H1 (cell line): Measurements from ENCODE around the gene DLL4. TPM values are rescaled to one million over a fixed set of nuclear protein-coding genes. Genes with fewer than 3 reads are reported as not detected.
A peak's percentile ranks its signal among the peaks of the same experiment; 100 is the strongest.

ENCODE experiments used
- CTCF ChIA-PET: fragments of 300-600 bp; sonication (Branson Sonifier 250); formaldehyde crosslinking; loops from one replicate; lab custom pipeline; 2021; ENCODE audit not compliant: partially characterized antibody; lab: Charles Lee
- POLR2A ChIA-PET: fragments of 300-600 bp; sonication (Branson Sonifier 250); formaldehyde crosslinking; loops from one replicate; lab custom pipeline; 2021; ENCODE audit warnings: inconsistent platforms; ENCODE audit not compliant: partially characterized antibody; lab: Charles Lee
- DNase-seq, 2 experiments: peaks; one replicate each; pipeline versions ENCODE4 v3.0.0 to v3.0.0-alpha.2; 2010 to 2022; ENCODE audit warnings: low spot score in 2 of 2, low read depth in 1 of 2, mixed read lengths in 1 of 2
- FAIRE-seq: peaks from 2 replicates; lab custom pipeline; 2011; peaks lifted over from hg19 to GRCh38; lab: Jason Lieb, UNC
- H2AFZ ChIP-seq: 2 replicates; pipeline ENCODE4 v1.8.1; 2012; ENCODE audit warnings: low read length, inconsistent platforms
- H2AK5ac ChIP-seq: 2 replicates; pipeline ENCODE4 v1.6.1; 2013; ENCODE audit warnings: low read depth, low read length
- H2BK120ac ChIP-seq: replicated peaks from 2 replicates; pipeline ENCODE3; 2013; ENCODE audit warnings: low read depth, low read length, inconsistent platforms
- H2BK12ac ChIP-seq: 2 replicates; pipeline ENCODE4 v1.6.1; 2013; ENCODE audit warnings: low read depth, low read length
- H2BK15ac ChIP-seq: 2 replicates; pipeline ENCODE4 v1.6.1; 2013; ENCODE audit warnings: low read length
- H2BK20ac ChIP-seq: 2 replicates; pipeline ENCODE4 v1.6.1; 2013; ENCODE audit warnings: low read length
- H2BK5ac ChIP-seq: 2 replicates; pipeline ENCODE4 v1.6.1; 2013; ENCODE audit warnings: low read depth, low read length
- H3K14ac ChIP-seq: 2 replicates; pipeline ENCODE4 v1.6.1; 2013; ENCODE audit warnings: inconsistent platforms; ENCODE audit not compliant: insufficient read length
- H3K18ac ChIP-seq: 2 replicates; pipeline ENCODE4 v1.6.1; 2013; ENCODE audit warnings: low read length; ENCODE audit errors: extremely low read depth
- H3K23ac ChIP-seq: 2 replicates; pipeline ENCODE4 v1.6.1; 2013; ENCODE audit warnings: inconsistent platforms; ENCODE audit not compliant: insufficient read length
- H3K23me2 ChIP-seq: 2 replicates; pipeline ENCODE4 v1.6.1; 2013; ENCODE audit warnings: low read depth, low read length
- H3K27ac ChIP-seq: 2 replicates; pipeline ENCODE4 v1.6.1; 2011; ENCODE audit warnings: low read depth, low read length, inconsistent platforms
- H3K27me3 ChIP-seq, 4 experiments: replicated peaks in 1 of 4; 1 replicate in 1 of 4; 2 replicates in 3 of 4; pipeline versions ENCODE4 v1.6.1 to v1.8.1; 2011 to 2013; ENCODE audit warnings: low read length in 3 of 4, mild to moderate bottlenecking in 3 of 4, inconsistent platforms in 2 of 4, mixed read lengths in 2 of 4, moderate library complexity in 1 of 4; ENCODE audit not compliant: control insufficient read depth in 3 of 4, insufficient read depth in 3 of 4; ENCODE audit errors: extremely low read depth in 1 of 4
- H3K36me3 ChIP-seq, 4 experiments: 2 replicates each; pipeline versions ENCODE4 v1.6.1 to v1.8.1; 2011 to 2013; ENCODE audit warnings: mild to moderate bottlenecking in 4 of 4, low read length in 3 of 4, moderate library complexity in 2 of 4, control low read depth in 1 of 4, inconsistent platforms in 1 of 4; ENCODE audit not compliant: insufficient read depth in 4 of 4, control insufficient read depth in 2 of 4
- H3K4ac ChIP-seq: replicated peaks from 2 replicates; pipeline ENCODE3; 2013; ENCODE audit warnings: low read length, low read depth, mixed read lengths, inconsistent platforms; ENCODE audit not compliant: insufficient read length
- H3K4me1 ChIP-seq, 4 experiments: replicated peaks in 1 of 4; 1 replicate in 1 of 4; 2 replicates in 3 of 4; pipeline versions ENCODE4 v1.6.1 to v1.8.1; 2011 to 2013; ENCODE audit warnings: low read length in 3 of 4, inconsistent platforms in 2 of 4, mixed read lengths in 1 of 4; ENCODE audit not compliant: insufficient read depth in 4 of 4, control insufficient read depth in 3 of 4
- H3K4me2 ChIP-seq, 2 experiments: 2 replicates each; pipeline versions ENCODE4 v1.6.1 to v1.8.1; 2011 to 2013; ENCODE audit warnings: low read depth in 2 of 2, low read length in 2 of 2, control low read depth in 1 of 2, inconsistent platforms in 1 of 2, mild to moderate bottlenecking in 1 of 2; ENCODE audit not compliant: insufficient read depth in 1 of 2
- H3K4me3 ChIP-seq, 4 experiments: fragments of 200-600, 300-600 bp in 1 of 4; sonication (generic), shearing (Covaris generic), sonication (Bioruptor Twin) in 1 of 4; 2 replicates each; pipeline versions ENCODE4 v1.5.1 to v1.8.1; 2011 to 2016; ENCODE audit warnings: low read length in 4 of 4, low read depth in 3 of 4, control low read depth in 2 of 4, inconsistent platforms in 2 of 4, mild to moderate bottlenecking in 2 of 4, mixed read lengths in 1 of 4, moderate library complexity in 1 of 4; ENCODE audit not compliant: insufficient read depth in 2 of 4; ENCODE audit errors: extremely low read depth in 1 of 4
- H3K56ac ChIP-seq: replicated peaks from 2 replicates; pipeline ENCODE3; 2013; ENCODE audit warnings: low read depth, mild to moderate bottlenecking, mixed read lengths, low read length, inconsistent platforms; ENCODE audit not compliant: insufficient read length
- H3K79me1 ChIP-seq: 2 replicates; pipeline ENCODE4 v1.6.1; 2013; ENCODE audit warnings: low read depth, low read length, control low read depth
- H3K79me2 ChIP-seq, 2 experiments: 2 replicates each; pipeline versions ENCODE4 v1.6.1 to v1.8.1; 2012 to 2013; ENCODE audit warnings: low read length in 2 of 2, mild to moderate bottlenecking in 2 of 2, inconsistent platforms in 1 of 2; ENCODE audit not compliant: insufficient read depth in 2 of 2, control insufficient read depth in 1 of 2
- H3K9ac ChIP-seq, 4 experiments: replicated peaks in 1 of 4; 1 replicate in 1 of 4; 2 replicates in 3 of 4; pipeline versions ENCODE4 v1.6.1 to v1.8.1; 2011 to 2013; ENCODE audit warnings: low read depth in 3 of 4, low read length in 3 of 4, control low read depth in 2 of 4, mild to moderate bottlenecking in 2 of 4, moderate library complexity in 2 of 4, inconsistent platforms in 1 of 4; ENCODE audit errors: extremely low read depth in 1 of 4
- H3K9me3 ChIP-seq, 2 experiments: 2 replicates each; pipeline versions ENCODE4 v1.6.1 to v1.8.1; 2012 to 2013; ENCODE audit warnings: mild to moderate bottlenecking in 2 of 2, moderate library complexity in 2 of 2, control low read depth in 1 of 2, inconsistent platforms in 1 of 2, low read depth in 1 of 2, low read length in 1 of 2, mixed read lengths in 1 of 2; ENCODE audit not compliant: insufficient read depth in 2 of 2
- H4K20me1 ChIP-seq, 2 experiments: replicated peaks in 1 of 2; 2 replicates each; pipeline versions ENCODE3 to v1.8.1; 2011 to 2013; ENCODE audit warnings: inconsistent platforms in 2 of 2, low read length in 2 of 2, mild to moderate bottlenecking in 1 of 2; ENCODE audit not compliant: insufficient read depth in 2 of 2, control insufficient read depth in 1 of 2
- H4K5ac ChIP-seq: 2 replicates; pipeline ENCODE4 v1.6.1; 2013; ENCODE audit warnings: low read length, low read depth, mixed read lengths, inconsistent platforms; ENCODE audit not compliant: insufficient read length
- H4K8ac ChIP-seq: 2 replicates; pipeline ENCODE4 v1.8.0; 2013; ENCODE audit warnings: mild to moderate bottlenecking, moderate library complexity, low read length, inconsistent platforms; ENCODE audit not compliant: insufficient read depth; ENCODE audit errors: extremely low read depth
- H4K91ac ChIP-seq: replicated peaks from 2 replicates; pipeline ENCODE3; 2013; ENCODE audit warnings: low read length, mixed read lengths, inconsistent platforms; ENCODE audit not compliant: insufficient read length
- BRCA1 ChIP-seq: IDR thresholded peaks from 2 replicates; pipeline ENCODE4 v1.6.1; 2012; ENCODE audit warnings: low read depth, low read length, improper control_type of control experiment
- EZH2 ChIP-seq: fragments of 200-600 bp; sonication (generic); IDR thresholded peaks from 2 replicates; pipeline ENCODE4 v1.7.1; 2012; ENCODE audit warnings: low read depth, mild to moderate bottlenecking, moderate library complexity, low read length, inconsistent platforms; ENCODE audit not compliant: severe bottlenecking
- NRF1 ChIP-seq: IDR thresholded peaks from 2 replicates; pipeline ENCODE4 v1.6.1; 2011; ENCODE audit warnings: mild to moderate bottlenecking, low read depth, low read length, improper control_type of control experiment
- POU5F1 ChIP-seq: IDR thresholded peaks from 2 replicates; pipeline ENCODE4 v1.6.1; 2011; ENCODE audit warnings: low read depth, mild to moderate bottlenecking, low read length, moderate library complexity
- YY1 ChIP-seq: IDR thresholded peaks from 2 replicates; pipeline ENCODE4 v1.6.1; 2011; ENCODE audit warnings: low read depth, mild to moderate bottlenecking, low read length
- WGBS, 2 experiments: shearing (Covaris generic) in 1 of 2; methylation state at CpG; one replicate each; pipeline versions ENCODE4 v1.1.6 to v1.1.7; 2013 to 2015; ENCODE audit warnings: low lambda C conversion rate in 2 of 2, mixed read lengths in 2 of 2, inconsistent platforms in 1 of 2, low coverage in 1 of 2, missing lambda C conversion rate in 1 of 2; ENCODE audit not compliant: insufficient replicate concordance in 2 of 2, insufficient coverage in 1 of 2, insufficient read length in 1 of 2; ENCODE audit errors: extremely low coverage in 1 of 2, missing lambda C conversion rate in 1 of 2; 5-methylcytosine and 5-hydroxymethylcytosine counted together
- polyA plus RNA-seq, 7 experiments: library from polyadenylated mRNA; depleted of rRNA in 3 of 7; stranded (reverse) in 5 of 7; unstranded in 2 of 7; fragments of >200 nt in 5 of 7; fragments of 200-250 nt in 2 of 7; gene quantifications; 1 replicate in 5 of 7; 2 replicates in 1 of 7; 4 replicates in 1 of 7; pipeline versions ENCODE4 v1.2.1 to v1.2.3, GENCODE V29; 2011 to 2013; ENCODE audit warnings: missing spikeins in 2 of 7, mixed read lengths in 2 of 7
- total RNA-seq: library from RNA; stranded (reverse); fragmentation: NEBNext Ultra II Directional; extraction: Animal tissue kit (Norgen Biotek cat#: 25700); gene quantifications from 2 replicates; pipeline ENCODE4 v1.2.1, GENCODE V29; 2021

The DLL4 gene
- total and polyA plus RNA-seq, 2 of the 8 experiments (the other 6 are each of a cell fraction or from before 2014, with no cell fraction given): 0.23 to 0.60 TPM

DNA sequence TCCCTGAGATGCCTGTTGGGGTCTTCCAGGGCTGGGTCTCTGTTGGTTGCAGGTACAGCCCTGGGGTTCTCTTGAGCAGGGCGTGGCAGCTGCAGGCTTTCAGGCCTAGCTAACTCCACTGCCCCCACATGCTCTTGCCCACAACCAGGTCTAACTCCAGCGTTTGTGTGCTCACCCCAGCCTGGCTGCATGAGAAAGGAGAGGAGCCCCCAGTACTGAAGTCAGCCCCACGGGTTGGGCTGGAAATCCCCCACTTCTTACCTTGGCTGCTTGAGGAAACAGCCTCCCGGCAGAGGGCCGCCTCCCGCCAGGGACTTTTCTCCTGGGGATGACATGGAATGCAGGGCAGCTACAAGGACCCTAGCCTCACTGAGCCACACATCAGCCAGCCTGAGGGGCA, 16.7 kb upstream of the DLL4 start:
- no peak overlapping the region for H2BK120ac ChIP-seq
- no peaks in the 10 kb centered on the region for H4K20me1 ChIP-seq
- H3K4ac ChIP-seq: no peak overlapping the region
- H3K9ac ChIP-seq: no peak overlapping the region
- no peaks in the 10 kb centered on the region for H3K9me3 ChIP-seq
- no peak overlapping the region for H3K56ac ChIP-seq
- no peak overlapping the region for H4K8ac ChIP-seq
- H3K14ac ChIP-seq: no peak overlapping the region
- H2AFZ ChIP-seq: no peak overlapping the region
- H2BK15ac ChIP-seq: 0 out of 2 replicates have a peak overlapping the region, but pooled peaks have one; percentile 81
- H3K27me3 ChIP-seq: peaks cover 0 to 4% (median 0%) of the 10 kb centered on the region in 4 experiments; a peak in 2 of 7 replicates
- H2BK12ac ChIP-seq: no peak overlapping the region
- H3K79me1 ChIP-seq: no peaks in the 10 kb centered on the region
- H3K36me3 ChIP-seq: no peaks in the 10 kb centered on the region
- no peak for DNase-seq
- H3K23me2 ChIP-seq: peaks cover 4% of the 10 kb centered on the region; the same call in 1 of the 2 replicates
- no peak overlapping the region for H3K4me3 ChIP-seq
- no peak overlapping the region for H4K5ac ChIP-seq
- H2BK5ac ChIP-seq: 0 out of 2 replicates have a peak overlapping the region, but pooled peaks have one; percentile 8
- CTCF ChIA-PET: interaction anchor here (0.7 to 20.6 kb wide), 7 partner anchors 10 to 107 kb away, joined by 3 to 619 read pairs (median 11); partner anchors contain the start of gene DLL4
- H3K23ac ChIP-seq: no peak overlapping the region
- FAIRE-seq: no peak
- H4K91ac ChIP-seq: no peak overlapping the region
- TF ChIP-seq NRF1: no peak
- no peak for TF ChIP-seq POU5F1
- no peak for TF ChIP-seq BRCA1
- no peak for TF ChIP-seq EZH2
- TF ChIP-seq YY1: no peak
- no peak overlapping the region for H3K18ac ChIP-seq
- H3K4me1 ChIP-seq: peaks cover 0 to 27% (median 11%) of the 10 kb centered on the region in 4 experiments; a peak in 4 of 7 replicates
- H3K27ac ChIP-seq: no peak overlapping the region
- H2BK20ac ChIP-seq: no peak overlapping the region
- H3K4me2 ChIP-seq: no peak overlapping the region
- WGBS, 2 experiments: 72% methylated on average over 5 of the region's 6 CpGs; no CpG with 5 or more reads in 1 of the 2 experiments
- POLR2A ChIA-PET: interaction anchor here (1.4 to 11.5 kb wide), 3 partner anchors 15 to 46 kb away, joined by 3 to 209 read pairs (median 105); partner anchors contain the start of genes CHAC1 and DLL4
- H2AK5ac ChIP-seq: no peak overlapping the region
- no peaks in the 10 kb centered on the region for H3K79me2 ChIP-seq
